Measurements from ENCODE around the gene ATP1B4. TPM values are rescaled to one million over a fixed set of nuclear protein-coding genes. Genes with fewer than 3 reads are reported as not detected.

The ATP1B4 gene
- polyA plus RNA-seq, 1 of the 3 experiments (the other 2 are of a cell fraction), result not detected

GRCh38 chrX:120321520-120322281 is 40.2 kb upstream of the ATP1B4 start:
- H3K9me2 ChIP-seq, result no peaks in the 10 kb centered on the region
- H3K4me1 ChIP-seq (ENCODE audit: control insufficient read depth in 1 of 2, insufficient read depth in 2 of 2, low read depth in 1 of 2, low read length in 1 of 2), result no peaks in the 10 kb centered on the region
- TF ChIP-seq IRF3 (IDR thresholded peaks at IDR 0.05; ENCODE audit: low read depth, low read length) (no peak), CHD2 (IDR thresholded peaks at IDR 0.05; ENCODE audit: low read length, partially characterized antibody) (no peak), REST (IDR thresholded peaks at IDR 0.05; ENCODE audit: low read depth, low read length) (no peak), RCOR1 (IDR thresholded peaks at IDR 0.05; ENCODE audit: low read length) (no peak), FOXM1 (IDR thresholded peaks at IDR 0.05; ENCODE audit: low read depth) (no peak), ZBTB33 (IDR thresholded peaks at IDR 0.05; ENCODE audit: borderline replicate concordance, low read depth) (no peak), YY1 (IDR thresholded peaks at IDR 0.05; ENCODE audit: low read depth) (no peak), NFIC (IDR thresholded peaks at IDR 0.05; ENCODE audit: borderline replicate concordance) (no peak), GATA2 (CRISPR knock-in tag; IDR thresholded peaks at IDR 0.05) (no peak), FOSL2 (IDR thresholded peaks at IDR 0.05; ENCODE audit: borderline replicate concordance, low read depth) (no peak), TEAD4 (IDR thresholded peaks at IDR 0.05; ENCODE audit: borderline replicate concordance, insufficient read depth) (no peak), GABPA (IDR thresholded peaks at IDR 0.05; ENCODE audit: low read depth) (no peak), TCF12 (IDR thresholded peaks at IDR 0.05) (no peak), POLR2AphosphoS5 (IDR thresholded peaks at IDR 0.05; ENCODE audit: low read depth, low read length) (no peak), EZH2phosphoT487 (IDR thresholded peaks at IDR 0.05; ENCODE audit: borderline replicate concordance, low read depth) (no peak), MEF2A (IDR thresholded peaks at IDR 0.05; ENCODE audit: borderline replicate concordance, low read depth) (no peak), RXRA (IDR thresholded peaks at IDR 0.05; ENCODE audit: borderline replicate concordance, low read depth) (no peak), RFX5 (IDR thresholded peaks at IDR 0.05; ENCODE audit: low read length) (no peak), PBX3 (IDR thresholded peaks at IDR 0.05) (no peak)
- no peak overlapping the region for H3K27ac ChIP-seq (ENCODE audit: low read depth in 2 of 2, low read length in 1 of 2)
- no peaks in the 10 kb centered on the region for H3F3A ChIP-seq (replicated peaks; ENCODE audit: insufficient read depth)
- no peaks in the 10 kb centered on the region for H3K79me2 ChIP-seq (ENCODE audit: insufficient read depth)
- H4K20me1 ChIP-seq (ENCODE audit: insufficient read depth), result no peaks in the 10 kb centered on the region
- ChIA-PET CTCF (interaction anchor here (1.3 kb wide), 1 partner anchor 8 kb away, joined by 3 read pairs; no protein-coding TSS in a partner anchor), POLR2A (no interaction called here)
- H3K27me3 ChIP-seq (ENCODE audit: insufficient read depth), result peaks cover 11% of the 10 kb centered on the region; the same call in 1 of the 2 replicates
- 10% methylated on average over 4 of the region's 4 CpGs for WGBS (ENCODE audit: low lambda C conversion rate)
- no peak overlapping the region for H2AFZ ChIP-seq (ENCODE audit: low read depth)
- no peaks in the 10 kb centered on the region for H3K9me3 ChIP-seq
- no peak overlapping the region for H3K4me3 ChIP-seq (ENCODE audit: low read depth in 2 of 2, low read length in 1 of 2)
- no peak overlapping the region for H3K4me2 ChIP-seq
- DNase-seq, result no peak
- no peak overlapping the region for H3K9ac ChIP-seq
- no peaks in the 10 kb centered on the region for H3K36me3 ChIP-seq (replicated peaks in 1 of 2; ENCODE audit: control insufficient read depth in 1 of 2, insufficient read depth in 2 of 2, low read length in 1 of 2)
